ENCODE data around the gene IL1R2.

- TF ChIP-seq EZH2 (IDR thresholded peaks at IDR 0.05; ENCODE audit: insufficient read depth, poor library complexity, severe bottlenecking) (no peak), EZH2phosphoT487 (IDR thresholded peaks at IDR 0.05; ENCODE audit: insufficient read depth, low read depth) (no peak)
Measured at GRCh38 chr2:102027036-102027980, 35.5 kb downstream of the IL1R2 start.
